Immature natural killer cell (primary cell): ENCODE data around the gene SLCO6A1. TPM values are rescaled to one million over a fixed set of nuclear protein-coding genes. Genes with fewer than 3 reads are reported as not detected.

Experiments
- DNase-seq, 3 donors: peaks; one replicate each; pipeline ENCODE4 v3.0.0; 2022; ENCODE audit warnings: mixed read lengths in 1 of 3
- H3K27ac Mint-ChIP-seq, 6 donors: one replicate each; pipeline ENCODE4 v1.8.0; 2020; ENCODE audit warnings: mixed read lengths in 6 of 6, mild to moderate bottlenecking in 5 of 6, inconsistent platforms in 4 of 6, moderate library complexity in 3 of 6
- H3K27me3 Mint-ChIP-seq, 3 donors: one replicate each; pipeline ENCODE4 v1.8.0; 2020 to 2021; ENCODE audit warnings: low read depth in 3 of 3, mild to moderate bottlenecking in 3 of 3, mixed read lengths in 3 of 3, moderate library complexity in 3 of 3, inconsistent platforms in 1 of 3
- H3K36me3 Mint-ChIP-seq, 3 donors: one replicate each; pipeline ENCODE4 v1.8.0; 2020; ENCODE audit warnings: mixed read lengths in 3 of 3, inconsistent platforms in 2 of 3, mild to moderate bottlenecking in 2 of 3
- H3K4me1 Mint-ChIP-seq, 2 donors: one replicate each; pipeline ENCODE4 v1.8.0; 2020; ENCODE audit warnings: inconsistent platforms in 2 of 2, mild to moderate bottlenecking in 2 of 2, mixed read lengths in 2 of 2, moderate library complexity in 1 of 2
- H3K4me3 Mint-ChIP-seq, 5 donors: one replicate each; pipeline ENCODE4 v1.8.0; 2020; ENCODE audit warnings: mild to moderate bottlenecking in 5 of 5, mixed read lengths in 5 of 5, inconsistent platforms in 3 of 5, moderate library complexity in 3 of 5
- H3K9me3 Mint-ChIP-seq, 6 donors: one replicate each; pipeline ENCODE4 v1.8.0; 2020; ENCODE audit warnings: mild to moderate bottlenecking in 6 of 6, mixed read lengths in 6 of 6, inconsistent platforms in 4 of 6, moderate library complexity in 3 of 6
- polyA plus RNA-seq, 3 donors: library from polyadenylated mRNA; unstranded; fragments of 300-500 nt; fragmentation: Illumina TruSeq; gene quantifications; one replicate each; pipeline ENCODE4 v1.2.3, GENCODE V29; 2021

SLCO6A1 gene
- polyA plus RNA-seq, 3 donors from 2014 or later = not detected

DNA sequence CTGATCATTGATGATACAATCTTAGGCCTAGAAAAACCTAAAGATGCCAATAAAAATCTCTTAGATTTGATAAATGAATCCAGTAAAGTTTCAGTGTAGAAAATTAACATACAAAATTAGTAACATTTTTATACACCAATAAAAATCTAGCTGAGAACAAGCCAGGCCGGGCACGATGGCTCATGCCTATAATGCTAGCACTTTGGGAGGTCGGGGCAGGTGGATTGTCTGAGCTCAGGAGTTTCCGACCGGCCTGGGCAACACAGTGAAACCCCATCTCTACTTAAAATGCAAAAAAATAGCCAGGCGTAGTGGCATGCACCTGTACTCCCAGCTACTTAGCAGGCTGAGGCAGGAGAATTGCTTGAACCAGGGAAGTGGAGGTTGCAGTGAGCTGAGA is 84.4 kb downstream of the SLCO6A1 start:
- H3K9me3 Mint-ChIP-seq = no peaks in the 10 kb centered on the region
- H3K27me3 Mint-ChIP-seq = peaks cover 0 to 2% (median 0%) of the 10 kb centered on the region in 3 donors
- no peaks in the 10 kb centered on the region for H3K4me1 Mint-ChIP-seq
- DNase-seq = no peak
- H3K36me3 Mint-ChIP-seq = no peaks in the 10 kb centered on the region
- H3K27ac Mint-ChIP-seq = no peak overlapping the region
- H3K4me3 Mint-ChIP-seq = no peak overlapping the region

DNA sequence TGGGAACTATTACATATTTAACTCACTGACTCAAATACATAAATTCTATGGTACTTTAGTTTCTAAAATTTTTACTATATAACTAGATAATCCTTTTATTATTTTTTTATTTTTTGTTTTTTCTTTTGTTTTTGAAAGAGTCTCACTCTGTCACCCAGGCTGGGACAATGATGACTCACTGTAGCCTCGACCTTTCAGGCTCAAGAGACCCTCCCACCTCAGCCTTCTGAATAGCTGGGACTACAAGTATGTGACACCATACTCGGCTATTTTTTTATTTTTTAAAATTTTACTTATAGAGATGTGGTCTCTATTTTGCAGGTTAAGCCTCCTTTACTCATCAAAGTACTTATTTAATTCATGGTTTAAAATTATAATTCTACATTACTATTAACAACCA is 110.6 kb downstream of the SLCO6A1 start:
- Mint-ChIP-seq H3K4me3 (no peak overlapping the region), H3K27me3 (peaks cover 0 to 13% (median 5%) of the 10 kb centered on the region in 3 donors)

DNA sequence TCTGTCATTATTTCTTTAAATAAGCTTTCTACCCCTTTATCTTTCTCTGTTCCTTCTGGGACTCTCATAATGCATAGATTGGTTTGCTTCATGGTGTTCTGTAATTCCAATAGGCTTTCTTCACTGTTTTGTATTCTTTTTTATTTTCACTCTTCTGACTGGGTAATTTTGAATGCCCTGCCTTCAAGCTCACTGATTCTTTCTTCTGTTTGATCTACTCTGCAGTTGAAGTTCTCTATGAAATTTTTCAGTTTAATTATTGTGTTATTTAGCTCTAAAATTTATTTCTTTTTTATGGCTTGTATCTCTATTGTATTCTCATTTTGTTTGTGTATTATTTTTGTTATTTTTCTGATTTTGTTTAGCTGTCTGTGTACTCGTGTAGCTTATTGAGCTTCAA is 113.4 kb downstream of the SLCO6A1 start:
- Mint-ChIP-seq H3K4me3 (no peak overlapping the region), H3K9me3 (peaks cover 5 to 19% (median 14%) of the 10 kb centered on the region in 6 donors), H3K27ac (no peak overlapping the region), H3K27me3 (peaks cover 0 to 9% (median 5%) of the 10 kb centered on the region in 3 donors), H3K4me1 (no peaks in the 10 kb centered on the region), H3K36me3 (peaks cover 13 to 20% (median 15%) of the 10 kb centered on the region in 3 donors)
- no peak for DNase-seq

More for the DNA sequence above, 110.6 kb downstream of the SLCO6A1 start:
- H3K27ac Mint-ChIP-seq = no peak overlapping the region
- DNase-seq = no peak
- H3K4me1 Mint-ChIP-seq = no peaks in the 10 kb centered on the region
- peaks cover 5 to 19% (median 14%) of the 10 kb centered on the region in 6 donors for H3K9me3 Mint-ChIP-seq
- peaks cover 13 to 20% (median 15%) of the 10 kb centered on the region in 3 donors for H3K36me3 Mint-ChIP-seq

DNA sequence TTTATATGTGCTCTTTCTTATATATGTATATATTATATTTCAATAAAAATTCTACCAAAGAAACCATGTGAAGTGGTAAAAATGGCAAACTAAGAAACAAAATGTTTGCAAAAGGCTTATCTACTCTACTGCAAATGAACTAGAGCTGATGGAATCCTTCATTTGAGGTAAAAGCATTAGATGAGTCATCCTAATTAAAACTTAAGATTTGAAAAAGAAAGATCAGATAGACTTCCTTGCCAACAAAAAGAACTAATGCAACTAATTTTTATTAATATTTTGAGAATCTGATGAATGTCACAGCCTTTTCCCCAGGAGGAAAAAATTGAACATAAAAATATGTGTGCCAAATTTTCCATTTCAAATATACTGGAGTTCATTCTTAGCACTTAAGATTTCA is 118.6 kb downstream of the SLCO6A1 start:
- no peak for DNase-seq
- Mint-ChIP-seq H3K36me3 (peaks cover 5 to 13% (median 12%) of the 10 kb centered on the region in 3 donors), H3K27me3 (peaks cover 2 to 12% (median 9%) of the 10 kb centered on the region in 3 donors), H3K9me3 (peaks cover 1 to 11% (median 7%) of the 10 kb centered on the region in 6 donors), H3K4me1 (no peaks in the 10 kb centered on the region), H3K4me3 (no peak overlapping the region), H3K27ac (no peak overlapping the region)

DNA sequence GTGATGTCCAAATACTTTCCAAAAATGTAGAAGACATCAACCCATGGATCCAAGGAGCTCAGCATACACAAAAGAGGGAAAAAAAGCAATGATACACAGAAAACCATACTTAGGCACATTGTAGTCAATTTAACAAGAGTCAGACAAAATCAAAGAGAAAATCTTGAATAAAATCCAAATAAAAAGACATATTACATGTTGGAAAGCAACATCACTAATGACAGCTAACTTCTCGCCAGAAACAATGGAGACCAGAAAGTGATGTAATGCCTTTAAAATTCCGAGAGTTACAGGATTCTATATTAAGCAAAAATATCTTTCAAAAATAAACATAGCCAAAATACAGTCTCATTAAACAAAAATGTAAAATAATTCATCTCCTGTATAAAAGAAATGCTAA is 122.9 kb downstream of the SLCO6A1 start:
- no peak for DNase-seq
- Mint-ChIP-seq H3K27me3 (peaks cover 3 to 6% (median 4%) of the 10 kb centered on the region in 3 donors), H3K4me3 (no peak overlapping the region), H3K36me3 (no peaks in the 10 kb centered on the region), H3K4me1 (no peaks in the 10 kb centered on the region), H3K9me3 (peaks cover 0 to 3% (median 0%) of the 10 kb centered on the region in 6 donors), H3K27ac (no peak overlapping the region)

DNA sequence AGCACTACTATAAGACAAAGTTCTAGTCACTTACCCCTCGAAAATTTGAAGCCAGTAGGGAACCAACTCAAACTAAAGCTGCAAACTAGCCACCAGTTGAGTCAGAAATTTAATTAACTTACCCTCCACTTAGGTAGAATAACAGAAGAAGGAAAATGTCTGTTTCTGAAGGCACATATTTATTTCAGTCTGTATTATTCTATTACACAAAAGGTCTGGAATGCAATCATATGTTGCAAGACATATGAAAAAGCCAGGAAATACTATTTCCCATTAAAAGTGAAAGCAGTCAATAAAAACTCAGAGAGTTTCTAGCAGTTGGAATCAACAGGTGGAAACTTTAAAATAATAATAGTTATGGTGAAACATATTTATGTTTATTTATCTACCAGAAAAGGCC is 123.5 kb downstream of the SLCO6A1 start:
- H3K9me3 Mint-ChIP-seq = peaks cover 0 to 3% (median 0%) of the 10 kb centered on the region in 6 donors
- H3K36me3 Mint-ChIP-seq = no peaks in the 10 kb centered on the region
- DNase-seq = no peak
- H3K4me3 Mint-ChIP-seq = no peak overlapping the region
- H3K27me3 Mint-ChIP-seq = peaks cover 3 to 6% (median 4%) of the 10 kb centered on the region in 3 donors
- no peak overlapping the region for H3K27ac Mint-ChIP-seq
- H3K4me1 Mint-ChIP-seq = no peaks in the 10 kb centered on the region

DNA sequence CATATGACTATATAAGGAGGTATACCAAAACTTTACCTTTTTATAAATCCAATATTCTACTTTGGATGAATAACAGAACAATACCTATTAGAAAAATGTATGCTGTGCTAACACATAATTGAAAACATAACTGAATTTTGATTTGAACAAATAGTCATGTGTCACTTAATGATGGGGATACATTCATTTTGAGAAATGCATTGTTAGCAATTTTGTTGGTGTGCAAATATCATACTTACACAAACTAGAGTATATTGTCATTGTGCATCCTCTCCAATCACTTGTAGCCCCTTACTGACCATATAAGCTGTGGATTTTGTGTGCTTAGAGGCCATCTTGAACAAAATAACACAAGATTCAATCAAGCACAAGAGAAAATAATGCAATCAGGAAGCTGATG is 130.4 kb downstream of the SLCO6A1 start:
- H3K27ac Mint-ChIP-seq = no peak overlapping the region
- peaks cover 0 to 7% (median 0%) of the 10 kb centered on the region in 3 donors for H3K36me3 Mint-ChIP-seq
- no peaks in the 10 kb centered on the region for H3K9me3 Mint-ChIP-seq
- DNase-seq = no peak
- H3K4me3 Mint-ChIP-seq = no peak overlapping the region
- H3K4me1 Mint-ChIP-seq = no peaks in the 10 kb centered on the region
- peaks cover 0 to 4% (median 1%) of the 10 kb centered on the region in 3 donors for H3K27me3 Mint-ChIP-seq

DNA sequence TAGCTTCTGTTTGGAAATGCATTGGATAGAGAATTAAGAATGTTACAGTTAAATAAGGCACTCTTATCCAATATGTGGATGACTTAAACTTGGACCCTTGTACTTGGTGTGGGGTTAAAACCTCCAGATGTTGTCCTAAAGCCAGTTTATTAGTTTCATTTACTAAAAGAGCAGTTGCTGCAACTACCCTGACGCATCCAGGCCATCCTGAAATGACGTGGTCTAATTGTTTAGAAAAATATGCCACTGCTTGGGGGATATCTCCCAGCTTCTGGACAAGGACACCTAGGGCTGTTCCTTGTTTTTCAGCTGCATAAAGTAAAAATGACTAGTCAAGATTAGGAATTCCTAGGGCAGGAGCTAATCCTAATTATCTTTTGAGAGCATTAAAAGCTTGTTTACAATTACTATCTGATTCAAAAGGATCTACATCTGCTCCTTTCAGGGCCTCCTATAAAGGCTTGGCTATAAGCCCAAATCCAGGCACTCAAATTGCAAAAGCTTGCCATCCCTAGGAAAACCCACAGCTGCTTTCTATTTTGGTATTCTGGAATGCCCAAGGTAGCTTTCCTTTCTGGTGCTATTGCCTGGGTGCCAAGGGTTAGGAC is 157.0 kb downstream of the SLCO6A1 start:
- Mint-ChIP-seq H3K36me3 (no peaks in the 10 kb centered on the region), H3K4me1 (no peaks in the 10 kb centered on the region), H3K4me3 (no peak overlapping the region), H3K9me3 (no peaks in the 10 kb centered on the region), H3K27me3 (no peaks in the 10 kb centered on the region), H3K27ac (no peak overlapping the region)
- no peak for DNase-seq

DNA sequence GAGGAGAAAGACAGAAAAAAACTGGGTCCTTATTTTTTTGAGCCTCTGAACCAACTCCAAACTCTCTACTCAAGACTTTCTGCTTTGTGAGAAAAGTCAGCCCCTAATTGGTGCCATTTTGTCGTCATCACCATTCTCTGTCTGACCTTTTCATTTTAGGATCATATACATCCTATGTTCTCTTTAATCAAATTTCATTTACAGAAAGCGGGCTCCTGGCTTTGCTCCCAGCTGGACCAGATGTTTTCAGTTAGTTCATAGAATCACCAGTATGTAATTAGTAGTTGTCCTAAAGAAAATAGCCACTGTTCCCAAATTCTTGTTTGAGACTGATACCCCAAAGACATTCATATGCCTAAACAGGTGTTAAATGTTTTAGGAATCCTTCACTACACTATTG is 174.1 kb downstream of the SLCO6A1 start:
- no peak overlapping the region for H3K27ac Mint-ChIP-seq
- no peaks in the 10 kb centered on the region for H3K4me1 Mint-ChIP-seq
- peaks cover 0 to 6% (median under 1%) of the 10 kb centered on the region in 6 donors for H3K9me3 Mint-ChIP-seq
- peaks cover 0 to 2% (median 0%) of the 10 kb centered on the region in 3 donors for H3K27me3 Mint-ChIP-seq
- H3K4me3 Mint-ChIP-seq = no peak overlapping the region
- H3K36me3 Mint-ChIP-seq = no peaks in the 10 kb centered on the region
- no peak for DNase-seq

Other genes starting within 250 kb of the SLCO6A1 start
- 10 to 100 TPM in 2 of 3 donors, 1 to 10 TPM in 1; 7.8 to 21.5 (median 12.1) TPM for gene SLCO4C1, start 202.7 kb downstream of the SLCO6A1 start, polyA plus RNA-seq